Measurements from ENCODE around the gene VDAC1.

VDAC1 gene

DNA sequence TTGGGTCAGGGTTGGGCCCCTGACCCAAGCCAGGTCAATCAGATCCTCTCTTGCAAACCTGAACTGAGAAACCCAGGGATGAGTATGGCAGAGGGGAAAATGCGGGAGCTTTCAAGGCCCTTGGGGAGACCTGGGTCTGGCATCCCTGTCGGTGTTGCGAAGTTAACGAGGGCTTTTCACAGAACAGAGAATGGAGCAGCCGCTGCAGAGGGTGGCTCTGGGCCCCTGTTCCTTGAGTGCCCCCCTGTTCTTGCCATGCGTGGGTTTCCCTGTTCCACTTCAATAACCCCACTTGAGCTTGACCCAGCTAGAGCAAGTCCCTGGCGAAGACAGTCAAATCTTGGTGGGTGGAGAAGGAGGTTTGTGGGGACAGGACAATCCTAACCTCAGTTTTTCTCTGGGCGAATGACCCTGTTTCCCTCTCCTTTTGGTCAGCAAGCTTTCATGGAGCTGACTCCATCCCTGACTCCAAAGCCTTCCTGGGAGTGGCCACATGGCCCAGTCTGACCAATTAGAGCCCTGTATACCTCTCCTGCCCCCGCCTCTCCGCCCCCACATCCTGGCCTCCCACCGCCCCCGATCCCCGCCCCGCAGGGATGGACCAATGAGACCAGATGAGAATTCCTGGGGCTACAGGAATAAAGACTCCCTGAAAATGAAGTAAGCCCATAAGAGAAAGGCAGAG, 2.9 kb upstream of the VDAC1 start:
- TF ChIP-seq, protein P1, sequence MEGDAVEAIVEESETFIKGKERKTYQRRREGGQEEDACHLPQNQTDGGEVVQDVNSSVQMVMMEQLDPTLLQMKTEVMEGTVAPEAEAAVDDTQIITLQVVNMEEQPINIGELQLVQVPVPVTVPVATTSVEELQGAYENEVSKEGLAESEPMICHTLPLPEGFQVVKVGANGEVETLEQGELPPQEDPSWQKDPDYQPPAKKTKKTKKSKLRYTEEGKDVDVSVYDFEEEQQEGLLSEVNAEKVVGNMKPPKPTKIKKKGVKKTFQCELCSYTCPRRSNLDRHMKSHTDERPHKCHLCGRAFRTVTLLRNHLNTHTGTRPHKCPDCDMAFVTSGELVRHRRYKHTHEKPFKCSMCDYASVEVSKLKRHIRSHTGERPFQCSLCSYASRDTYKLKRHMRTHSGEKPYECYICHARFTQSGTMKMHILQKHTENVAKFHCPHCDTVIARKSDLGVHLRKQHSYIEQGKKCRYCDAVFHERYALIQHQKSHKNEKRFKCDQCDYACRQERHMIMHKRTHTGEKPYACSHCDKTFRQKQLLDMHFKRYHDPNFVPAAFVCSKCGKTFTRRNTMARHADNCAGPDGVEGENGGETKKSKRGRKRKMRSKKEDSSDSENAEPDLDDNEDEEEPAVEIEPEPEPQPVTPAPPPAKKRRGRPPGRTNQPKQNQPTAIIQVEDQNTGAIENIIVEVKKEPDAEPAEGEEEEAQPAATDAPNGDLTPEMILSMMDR (conservative IDR thresholded peaks at IDR 0.05; ENCODE audit: low read depth, low read length): no peak
- DNase-seq (ENCODE audit: low read depth): no peak
- H3K4me3 ChIP-seq (ENCODE audit: low read length): no peak overlapping the region

- TF ChIP-seq, protein P1 (conservative IDR thresholded peaks at IDR 0.05; ENCODE audit: low read depth, low read length): no peak
- H3K4me3 ChIP-seq (ENCODE audit: low read length): no peak overlapping the region
- no peak for DNase-seq (ENCODE audit: low read depth)
These were observed 1.3 kb upstream of the VDAC1 start for GRCh38 chr5:134006115-134006514.

DNA sequence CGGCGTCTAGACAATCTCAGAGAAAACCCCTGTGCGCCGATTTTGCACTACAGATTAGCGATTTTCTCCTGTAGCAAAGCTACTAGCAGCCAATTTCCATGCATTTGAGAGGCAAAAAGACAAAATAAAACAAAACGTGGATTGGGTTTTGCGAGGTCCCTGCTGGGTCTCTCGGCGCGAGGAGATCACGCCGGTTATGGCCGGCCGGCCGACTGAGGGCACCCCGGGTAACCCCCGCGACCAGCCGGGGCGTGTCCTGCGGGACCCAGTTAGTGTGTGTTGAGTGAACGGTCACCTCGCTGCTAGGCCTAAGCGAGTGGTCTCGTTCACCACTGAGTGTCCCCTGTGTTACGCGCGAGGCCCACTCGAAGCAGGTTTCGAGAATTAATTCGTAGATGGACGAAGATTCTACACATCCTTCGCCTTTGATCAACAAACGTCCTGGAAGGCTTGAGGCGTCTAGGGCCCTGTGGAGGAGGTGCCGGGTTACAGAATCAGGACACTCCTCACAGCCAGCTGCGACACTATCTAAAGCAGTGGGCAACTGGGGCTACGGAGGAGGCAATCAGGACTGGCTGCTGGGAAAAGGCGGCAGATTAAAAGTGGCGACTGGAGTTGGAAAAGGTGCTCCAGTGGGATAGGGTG, 764 bp upstream of the VDAC1 start:
- DNase-seq (ENCODE audit: low read depth): no peak
- H3K4me3 ChIP-seq (ENCODE audit: low read length): peak overlapping the region; percentile 64
- TF ChIP-seq, protein P1 (conservative IDR thresholded peaks at IDR 0.05; ENCODE audit: low read depth, low read length): no peak

DNA sequence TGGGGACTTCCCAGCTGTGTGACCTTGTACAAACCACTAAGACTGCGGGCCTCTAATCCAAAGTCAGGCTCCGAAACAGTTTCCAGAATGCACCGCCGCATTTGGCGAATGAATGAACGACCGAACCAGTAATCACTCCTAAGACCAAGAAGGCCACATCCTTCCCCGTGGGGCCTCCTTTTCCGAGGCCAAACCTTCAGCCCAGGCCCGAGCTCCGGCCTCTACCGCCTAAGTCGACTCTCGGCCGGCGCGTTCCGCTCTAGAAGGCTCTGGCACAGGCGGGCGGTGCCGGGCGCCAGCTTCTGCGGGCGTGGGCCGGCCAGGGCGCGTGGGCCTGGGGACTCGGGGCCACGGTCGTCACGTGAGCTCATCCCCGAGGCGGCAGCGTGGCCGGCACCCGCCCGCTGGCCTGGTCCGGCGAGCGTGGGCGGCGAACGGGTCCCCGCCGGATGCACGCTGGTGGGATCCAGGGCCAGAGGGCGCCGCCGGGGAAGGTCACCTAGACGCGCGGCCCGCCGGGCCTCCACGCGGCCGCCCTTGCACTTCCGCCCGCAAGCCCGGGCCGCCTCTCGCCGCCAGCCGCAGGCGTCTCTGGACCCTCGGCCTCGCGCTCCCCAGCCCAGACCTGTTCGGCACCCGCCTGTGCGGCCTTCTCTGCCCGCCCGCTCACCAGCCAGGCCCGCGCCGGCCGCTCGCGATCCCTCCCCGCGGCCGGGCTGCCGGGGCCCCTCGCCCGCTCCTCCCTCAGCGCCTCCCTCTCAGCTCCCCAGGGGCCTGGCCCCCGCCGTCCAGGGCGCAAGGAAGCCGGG, 754 bp downstream of the VDAC1 start:
- TF ChIP-seq, protein P1 (conservative IDR thresholded peaks at IDR 0.05; ENCODE audit: low read depth, low read length): no peak
- DNase-seq (ENCODE audit: low read depth): no peak
- H3K4me3 ChIP-seq (ENCODE audit: low read length): peak overlapping the region; percentile 77

DNA sequence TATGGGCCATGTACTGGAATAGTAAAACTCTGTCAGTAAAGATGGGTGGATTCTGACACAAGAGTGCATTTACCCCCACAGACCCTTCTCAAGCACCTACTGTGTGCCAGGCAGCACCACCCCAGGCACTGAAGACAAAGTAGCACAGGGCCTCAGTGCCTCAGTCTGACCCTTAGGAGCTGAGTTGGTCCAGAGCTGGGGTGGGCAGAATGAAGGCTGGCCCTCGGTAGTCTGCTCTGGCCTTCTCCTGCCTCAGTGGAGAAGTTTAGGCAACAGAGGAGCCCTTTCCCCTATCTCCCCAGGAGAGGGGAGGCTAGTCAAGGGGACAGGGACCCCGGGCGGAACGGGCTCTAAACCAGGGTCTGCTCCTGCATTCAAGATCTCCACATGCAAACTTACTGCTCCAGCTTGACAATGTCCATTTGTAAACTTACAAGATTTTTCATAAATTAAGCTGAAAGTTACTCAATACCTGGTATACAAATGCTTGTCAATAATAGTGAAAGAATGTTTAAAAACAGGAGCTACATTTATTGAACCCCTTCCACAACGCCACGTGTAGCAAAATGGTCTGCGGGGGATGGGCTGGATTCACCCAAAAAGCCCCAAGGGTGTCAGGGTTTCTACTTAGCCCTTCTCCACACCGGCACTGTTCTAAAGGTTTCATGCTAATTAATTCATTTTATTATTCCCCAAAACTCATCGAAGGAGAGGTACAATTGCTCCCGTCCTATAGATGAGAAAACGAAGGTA, 1.5 kb downstream of the VDAC1 start:
- TF ChIP-seq, protein P1 (conservative IDR thresholded peaks at IDR 0.05; ENCODE audit: low read depth, low read length): no peak
- no peak for DNase-seq (ENCODE audit: low read depth)
- peak overlapping the region; percentile 77 for H3K4me3 ChIP-seq (ENCODE audit: low read length)

- H3K4me3 ChIP-seq (ENCODE audit: low read length): no peak overlapping the region
- TF ChIP-seq, protein P1 (conservative IDR thresholded peaks at IDR 0.05; ENCODE audit: low read depth, low read length): no peak
- no peak for DNase-seq (ENCODE audit: low read depth)
These were observed 2.6 kb downstream of the VDAC1 start for GRCh38 chr5:134001938-134002731.
